ENCODE results near the gene ZNF99.
"Not testable (repeated sequence)": the region's sequence is repeated elsewhere in the genome, so short reads cannot be mapped to it uniquely, and the experiment has no call there.

The ZNF99 gene

GRCh38 chr19:22783651-22784410 is at the start of gene ZNF99:
TSS of gene ZNF99 (minus strand) at chr19:22784151. CDS start at chr19:22784016, 135 bp downstream.
- in situ Hi-C loops (cut with HindIII; ENCODE audit: low sequenced_read_pairs): no loop called here

DNA sequence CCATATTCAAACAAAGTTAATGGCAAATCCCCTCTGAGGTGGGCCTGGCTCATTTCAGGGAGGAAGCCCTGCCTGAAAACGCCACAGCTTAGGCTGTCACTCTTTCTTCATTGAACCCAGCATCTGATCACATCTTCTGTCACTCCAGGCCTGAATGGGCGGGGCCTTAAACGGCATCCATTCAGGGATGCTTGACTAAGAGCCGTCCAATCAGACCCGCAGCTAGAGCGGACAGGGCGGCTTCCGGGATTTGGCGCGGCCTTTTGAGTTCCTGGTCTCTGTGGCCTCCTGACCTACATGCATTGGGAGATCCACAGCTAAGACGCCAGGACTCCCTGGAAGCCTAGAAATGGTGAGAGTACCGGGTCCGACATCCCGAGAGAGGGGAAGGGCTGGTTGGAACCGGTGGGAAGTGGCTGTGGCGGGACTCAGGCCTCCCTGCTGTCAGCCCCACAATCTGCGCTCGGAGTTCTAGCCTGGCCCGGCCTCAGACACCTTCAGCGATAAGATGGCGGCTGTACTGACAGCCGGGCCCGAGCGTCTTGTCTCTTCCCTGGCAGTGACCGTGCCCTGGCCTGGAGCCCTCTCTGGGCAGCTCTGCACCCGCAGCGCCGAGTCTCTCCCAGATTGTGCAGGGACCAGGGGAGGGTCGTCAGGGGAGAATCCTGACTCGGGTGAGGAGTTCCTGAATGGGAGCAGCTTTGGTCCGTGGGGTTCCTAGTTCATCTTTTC is 48.2 kb upstream of the ZNF99 start, which contains the start of gene ZNF723:
TSS of gene ZNF723 (plus strand) at position 261 of the 732 bp plus-strand sequence. CDS start at position 350, 89 bp downstream.
- in situ Hi-C loops (cut with HindIII; ENCODE audit: low sequenced_read_pairs): no loop called here

DNA sequence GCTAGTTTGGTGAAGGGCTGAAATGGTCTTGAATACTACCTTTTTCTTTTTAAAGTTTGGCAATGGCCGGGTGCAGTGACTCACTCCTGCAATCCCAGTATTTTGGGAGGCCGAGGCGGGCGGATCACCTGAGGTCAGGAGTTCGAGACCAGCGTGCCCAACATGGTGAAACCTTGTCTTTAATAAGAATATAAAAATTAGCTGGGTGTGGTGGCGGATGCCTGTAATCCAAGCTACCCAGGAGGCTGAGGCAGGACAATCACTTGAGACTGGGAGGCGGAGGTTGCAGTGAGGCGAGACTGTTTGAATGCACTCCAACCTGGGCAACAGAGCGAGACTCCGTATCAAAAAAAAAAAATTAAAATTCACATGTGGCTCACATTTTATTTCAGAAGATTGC is 47.3 kb upstream of the ZNF99 start:
- in situ Hi-C loops (cut with HindIII; ENCODE audit: low sequenced_read_pairs): no loop called here

DNA sequence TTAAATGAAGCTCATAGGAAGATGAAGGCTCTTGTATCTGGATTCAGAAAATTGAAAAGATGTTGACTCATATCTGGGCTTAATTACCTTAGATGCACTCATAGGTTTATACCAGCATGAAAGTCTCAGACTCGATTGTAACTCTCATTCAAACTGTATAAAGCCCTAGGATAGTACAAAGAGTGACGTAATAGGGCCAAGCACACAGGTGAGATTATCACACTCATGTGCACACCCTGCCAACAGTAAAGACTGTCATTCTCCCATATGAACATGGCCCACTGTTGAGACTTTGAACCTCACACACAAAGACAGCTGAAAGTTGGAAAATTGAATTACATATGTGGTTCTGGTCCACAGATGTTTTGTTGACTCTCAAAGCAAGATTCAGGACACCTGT is 30.2 kb upstream of the ZNF99 start:
- in situ Hi-C loops (cut with HindIII; ENCODE audit: low sequenced_read_pairs): no loop called here

DNA sequence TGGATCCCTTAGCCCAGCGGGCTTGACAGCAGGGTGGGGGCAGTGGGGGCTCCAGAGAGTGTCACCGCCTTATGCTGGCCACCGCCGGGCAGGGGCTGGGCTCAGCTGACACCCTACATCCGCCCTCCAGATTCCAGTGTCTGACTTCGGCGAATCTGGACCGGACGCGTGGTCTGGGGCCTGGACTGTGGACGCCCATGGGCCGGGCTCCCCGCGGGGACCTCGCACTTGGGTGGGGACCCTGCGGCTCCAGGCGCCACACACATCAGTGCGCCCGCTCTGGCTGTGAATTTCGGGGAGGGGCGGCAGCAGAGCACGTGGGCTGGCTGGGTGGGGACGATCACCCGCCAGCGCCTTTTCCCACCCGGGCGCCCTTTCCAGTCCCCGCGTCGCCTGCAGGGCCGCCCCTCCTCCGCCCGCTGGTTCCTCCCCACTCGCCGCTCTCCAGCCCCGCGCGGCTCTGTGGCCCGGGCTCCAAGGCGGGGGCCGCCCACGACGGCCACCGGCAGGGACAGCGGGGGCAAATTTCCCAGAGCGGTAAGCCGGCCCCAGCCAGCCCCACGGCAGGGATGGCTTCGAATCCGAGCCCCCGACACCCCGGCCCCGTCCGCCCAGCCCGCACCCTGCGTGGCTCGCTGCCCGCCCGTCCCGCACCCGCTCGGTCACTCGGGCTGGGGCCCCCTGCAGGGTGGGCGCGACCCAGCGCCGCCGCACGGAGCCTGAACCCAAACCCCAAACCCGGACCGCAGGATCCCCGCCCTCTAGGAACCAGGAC is 23.3 kb upstream of the ZNF99 start:
- in situ Hi-C loops (cut with HindIII; ENCODE audit: low sequenced_read_pairs): loop anchor here (5.0 kb wide), 1 partner anchor 545 kb away; no protein-coding TSS in a partner anchor

DNA sequence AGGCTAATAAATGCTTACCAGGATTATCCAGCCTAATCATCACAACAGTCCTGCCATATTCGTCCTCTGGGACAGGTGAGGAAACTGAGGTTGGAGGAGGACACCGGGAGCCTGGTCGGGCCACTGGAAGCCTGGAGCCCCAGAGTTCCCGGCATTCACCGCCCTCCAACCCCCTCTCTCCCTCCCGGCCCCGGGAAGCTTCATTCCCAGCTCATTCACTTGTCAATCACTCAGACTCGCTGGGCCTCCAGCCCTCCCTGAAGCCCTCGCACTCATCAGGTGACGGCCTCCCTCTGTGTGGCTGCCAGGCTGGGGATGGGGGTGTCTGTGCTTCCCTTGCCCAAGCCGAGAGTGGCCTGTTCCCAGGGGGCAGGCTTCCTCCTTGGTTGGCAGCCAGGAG is 22.5 kb upstream of the ZNF99 start:
- in situ Hi-C loops (cut with HindIII; ENCODE audit: low sequenced_read_pairs): loop anchor here (5.0 kb wide), 1 partner anchor 544 kb away; no protein-coding TSS in a partner anchor

GRCh38 chr19:22797040-22797439 is 13.1 kb upstream of the ZNF99 start:
- in situ Hi-C loops (cut with HindIII; ENCODE audit: low sequenced_read_pairs): no loop called here

GRCh38 chr19:22792863-22793262 is 8.9 kb upstream of the ZNF99 start:
- in situ Hi-C loops (cut with HindIII; ENCODE audit: low sequenced_read_pairs): not testable (repeated sequence)

DNA sequence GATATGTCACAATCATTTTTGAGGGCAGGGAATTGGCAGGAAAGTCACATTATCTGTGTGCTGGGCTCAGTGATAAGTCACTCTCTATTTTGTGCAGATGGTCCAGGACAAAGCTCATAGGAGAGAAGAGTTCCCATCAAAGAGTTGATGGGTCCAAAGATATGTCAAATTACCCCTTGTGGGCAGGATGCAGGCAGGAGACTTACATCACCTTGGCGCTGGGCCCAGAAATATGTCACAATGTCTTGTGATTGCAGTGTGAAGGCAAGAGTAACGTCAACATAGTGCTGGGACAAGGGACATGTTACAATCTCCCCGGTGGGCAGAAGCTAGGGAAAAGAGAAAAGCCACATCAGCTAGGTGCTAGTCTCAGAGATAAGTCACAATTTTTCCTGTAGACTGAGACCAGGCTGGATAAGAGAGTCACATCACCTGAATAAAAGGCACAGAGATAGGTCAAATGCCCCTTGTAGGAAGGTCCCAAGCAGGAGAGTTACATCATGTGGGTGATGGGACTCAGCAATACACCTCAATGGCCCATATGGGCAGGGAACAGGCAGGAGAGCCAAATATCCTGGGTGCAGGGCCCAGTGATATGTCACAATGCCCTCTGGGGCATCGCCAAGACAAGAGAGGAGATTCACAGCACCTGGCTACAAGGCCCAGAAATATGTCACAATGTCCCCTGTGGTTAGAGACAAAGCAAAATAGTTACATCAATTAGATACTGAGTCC is 47.9 kb downstream of the ZNF99 start:
- in situ Hi-C loops (cut with HindIII; ENCODE audit: low sequenced_read_pairs): no loop called here

GRCh38 chr19:22733691-22734090 is 50.3 kb downstream of the ZNF99 start:
- in situ Hi-C loops (cut with HindIII; ENCODE audit: low sequenced_read_pairs): no loop called here

DNA sequence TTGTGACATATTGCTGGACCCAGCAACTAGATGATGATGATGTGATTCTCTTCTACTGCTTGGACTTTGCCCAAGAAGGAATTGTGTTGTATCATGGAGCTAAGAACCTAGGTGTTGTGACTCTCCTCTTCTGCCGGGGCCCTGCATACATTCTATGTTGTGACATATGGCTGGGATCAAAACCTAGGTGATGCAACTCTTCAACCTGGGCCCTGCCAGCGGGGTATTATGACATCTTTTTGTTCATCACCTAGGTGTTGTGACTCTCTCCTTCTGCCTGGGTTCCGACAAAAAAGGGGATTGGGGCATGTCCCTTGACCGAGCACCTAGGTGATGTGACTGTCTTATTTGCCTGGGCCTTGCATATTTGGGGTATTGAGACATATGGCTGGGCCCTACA is 55.7 kb downstream of the ZNF99 start:
- in situ Hi-C loops (cut with HindIII; ENCODE audit: low sequenced_read_pairs): not testable (repeated sequence)

- in situ Hi-C loops (cut with HindIII; ENCODE audit: low sequenced_read_pairs): not testable (repeated sequence)
Measured at GRCh38 chr19:22721533-22721932, 62.4 kb downstream of the ZNF99 start.

- in situ Hi-C loops (cut with HindIII; ENCODE audit: low sequenced_read_pairs): no loop called here
Measured at GRCh38 chr19:22708983-22709382, 75.0 kb downstream of the ZNF99 start.

- in situ Hi-C loops (cut with HindIII; ENCODE audit: low sequenced_read_pairs): not testable (repeated sequence)
Measured at GRCh38 chr19:22703096-22703495, 80.9 kb downstream of the ZNF99 start.

DNA sequence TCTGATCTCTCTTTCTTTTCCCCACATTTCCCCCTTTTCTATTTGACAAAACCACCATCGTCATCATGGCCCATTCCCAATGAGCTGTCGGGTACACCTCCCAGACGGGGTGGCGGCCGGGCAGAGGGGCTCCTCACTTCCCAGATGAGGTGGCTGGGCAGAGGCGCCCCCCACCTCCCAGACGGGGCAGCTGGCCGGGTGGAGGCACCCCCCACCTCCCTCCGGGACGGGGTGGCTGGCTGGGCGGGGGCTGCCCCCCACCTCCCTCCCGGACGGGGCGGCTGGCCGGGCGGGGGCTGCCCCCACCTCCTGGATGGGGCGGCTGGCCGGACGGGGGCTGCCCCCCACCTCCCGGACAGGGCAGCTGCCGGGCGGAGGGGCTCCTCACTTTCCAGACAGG is 81.3 kb downstream of the ZNF99 start:
- in situ Hi-C loops (cut with HindIII; ENCODE audit: low sequenced_read_pairs): not testable (repeated sequence)
